PC-3 (cell line): ENCODE measurements around the gene S100A5. TPM values are rescaled to one million over a fixed set of nuclear protein-coding genes. Genes with fewer than 3 reads are reported as not detected.

ENCODE experiments used
- ATAC-seq: fragments of 200-7000 bp; cut with Tn5 transposase; 2 replicates; pipeline ENCODE4 v1.9.1; 2020; ENCODE audit warnings: mild to moderate bottlenecking, moderate library complexity
- BruUV-seq: library from RNA; stranded (reverse); fragments of 400-500 nt; replicated peaks from 2 replicates; lab custom pipeline; 2021; lab: Mats Ljungman, UMichigan
- CTCF ChIA-PET: fragments of 300-600 bp; sonication (Branson Sonifier 250); formaldehyde crosslinking; loops from one replicate; lab custom pipeline; 2022; ENCODE audit warnings: antibody characterized with exemption; lab: Charles Lee
- POLR2A ChIA-PET: fragments of 300-600 bp; sonication (Branson Sonifier 250); formaldehyde crosslinking; loops from one replicate; lab custom pipeline; 2022; ENCODE audit warnings: antibody characterized with exemption; ENCODE audit not compliant: unreplicated experiment; lab: Charles Lee
- DNase-seq: peaks from one replicate; pipeline ENCODE4 v3.0.0-alpha.2; 2015
- H2AFZ ChIP-seq: fragments of 300-600 bp; sonication (generic); 2 replicates; pipeline ENCODE4 v1.6.0; 2016; ENCODE audit warnings: antibody characterized with exemption, low read length
- H3F3A ChIP-seq: fragments of 300-600 bp; sonication (generic); one replicate; pipeline ENCODE4 v1.6.0; 2017; ENCODE audit warnings: antibody characterized with exemption, low read length, control low read depth, mild to moderate bottlenecking; ENCODE audit not compliant: unreplicated experiment
- H3K27ac ChIP-seq: fragments of 300-600 bp; sonication (generic); 2 replicates; pipeline ENCODE4 v1.5.1; 2016; ENCODE audit warnings: mild to moderate bottlenecking, low read length
- H3K27me3 ChIP-seq: fragments of 300-600 bp; sonication (generic); 2 replicates; pipeline ENCODE4 v1.6.1; 2016; ENCODE audit warnings: low read length, mixed read lengths
- H3K36me3 ChIP-seq: fragments of 300-600 bp; sonication (generic); 2 replicates; pipeline ENCODE4 v1.6.1; 2016; ENCODE audit warnings: low read depth, mixed run types, low read length, mixed read lengths
- H3K4me1 ChIP-seq: fragments of 300-600 bp; sonication (generic); 2 replicates; pipeline ENCODE4 v1.5.1; 2016; ENCODE audit warnings: low read length; ENCODE audit not compliant: insufficient read depth
- H3K4me2 ChIP-seq: fragments of 300-600 bp; sonication (generic); 2 replicates; pipeline ENCODE4 v1.6.0; 2016; ENCODE audit warnings: low read length
- H3K4me3 ChIP-seq: fragments of 300-600 bp; sonication (generic); 2 replicates; pipeline ENCODE4 v1.5.1; 2016; ENCODE audit warnings: mild to moderate bottlenecking, low read length, mixed read lengths
- H3K79me2 ChIP-seq: fragments of 300-600 bp; sonication (generic); 2 replicates; pipeline ENCODE4 v1.6.1; 2017; ENCODE audit warnings: low read length, mixed read lengths
- H3K9ac ChIP-seq: fragments of 300-600 bp; sonication (generic); 2 replicates; pipeline ENCODE4 v1.6.0; 2016; ENCODE audit warnings: mild to moderate bottlenecking, low read length
- H3K9me2 ChIP-seq: fragments of 300-600 bp; sonication (generic); replicated peaks from 2 replicates; pipeline ENCODE4 v1.6.1; 2016; ENCODE audit warnings: mixed run types, low read length, mixed read lengths
- H3K9me3 ChIP-seq: fragments of 300-600 bp; sonication (generic); 2 replicates; pipeline ENCODE4 v1.6.1; 2016; ENCODE audit warnings: low read length, mixed read lengths
- H4K20me1 ChIP-seq: fragments of 300-600 bp; sonication (generic); 2 replicates; pipeline ENCODE4 v1.6.1; 2016; ENCODE audit warnings: low read length, mixed read lengths
- EZH2 ChIP-seq: fragments of 300-600 bp; sonication (generic); IDR thresholded peaks from one replicate; pipeline ENCODE4 v1.6.1; 2017; ENCODE audit warnings: antibody characterized with exemption, mild to moderate bottlenecking, low read length; ENCODE audit not compliant: unreplicated experiment
- EZH2phosphoT487 ChIP-seq: fragments of 300-600 bp; sonication (generic); IDR thresholded peaks from 2 replicates; pipeline ENCODE4 v1.6.1; 2018; ENCODE audit warnings: mild to moderate bottlenecking, antibody characterized with exemption, low read length, borderline replicate concordance
- intact Hi-C: fragments of 100-400 bp; cut with micrococcal nuclease; formaldehyde crosslinking; loops from 2 replicates; pipeline ENCODE4 v1.9.0; 2023
- total RNA-seq: library from RNA; depleted of rRNA; stranded (reverse); fragments of >200 nt; gene quantifications from 2 replicates; pipeline ENCODE4 v1.2.3, GENCODE V29; 2014
- TF ChIP-seq, protein P1 (sequence below): fragments of 300-600 bp; sonication (generic); conservative IDR thresholded peaks from 2 replicates; pipeline ENCODE4 v1.5.1; 2017; ENCODE audit warnings: antibody characterized with exemption, low read depth, mild to moderate bottlenecking, low read length

Gene S100A5
- total RNA-seq, 1 experiment from 2014 or later = 6.3 TPM

DNA sequence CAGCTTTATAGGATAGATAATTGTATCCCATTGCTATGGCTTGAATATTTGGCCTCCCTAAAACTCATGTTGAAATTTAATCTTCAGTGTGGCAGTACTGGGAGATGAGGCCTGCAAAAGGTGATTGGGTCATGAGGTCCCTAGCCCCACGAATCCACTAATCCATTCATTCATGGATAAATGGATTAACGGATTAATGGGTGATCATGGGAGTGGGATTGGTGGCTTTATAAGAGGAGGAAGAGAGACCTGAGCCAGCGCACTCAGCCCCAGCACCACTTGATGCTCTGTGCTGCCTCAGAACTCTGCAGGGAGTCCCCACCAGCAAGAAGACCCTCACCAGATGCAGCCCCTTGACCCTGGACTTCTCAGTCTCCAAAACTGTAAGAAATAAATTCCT is 37.0 kb downstream of the S100A5 start:
- Histone ChIP-seq H3K4me3 (no peak overlapping the region), H3K27me3 (no peaks in the 10 kb centered on the region), H3K27ac (no peak overlapping the region), H3K4me1 (peaks cover 28% of the 10 kb centered on the region), H3K4me2 (no peak overlapping the region), H3K36me3 (no peaks in the 10 kb centered on the region), H3K79me2 (no peaks in the 10 kb centered on the region), H4K20me1 (no peaks in the 10 kb centered on the region), H3K9ac (no peak overlapping the region), H3K9me2 (no peaks in the 10 kb centered on the region), H3F3A (no peaks in the 10 kb centered on the region), H3K9me3 (no peaks in the 10 kb centered on the region), H2AFZ (no peak overlapping the region)
- TF ChIP-seq EZH2 (no peak), EZH2phosphoT487 (no peak)
- TF ChIP-seq, protein P1, sequence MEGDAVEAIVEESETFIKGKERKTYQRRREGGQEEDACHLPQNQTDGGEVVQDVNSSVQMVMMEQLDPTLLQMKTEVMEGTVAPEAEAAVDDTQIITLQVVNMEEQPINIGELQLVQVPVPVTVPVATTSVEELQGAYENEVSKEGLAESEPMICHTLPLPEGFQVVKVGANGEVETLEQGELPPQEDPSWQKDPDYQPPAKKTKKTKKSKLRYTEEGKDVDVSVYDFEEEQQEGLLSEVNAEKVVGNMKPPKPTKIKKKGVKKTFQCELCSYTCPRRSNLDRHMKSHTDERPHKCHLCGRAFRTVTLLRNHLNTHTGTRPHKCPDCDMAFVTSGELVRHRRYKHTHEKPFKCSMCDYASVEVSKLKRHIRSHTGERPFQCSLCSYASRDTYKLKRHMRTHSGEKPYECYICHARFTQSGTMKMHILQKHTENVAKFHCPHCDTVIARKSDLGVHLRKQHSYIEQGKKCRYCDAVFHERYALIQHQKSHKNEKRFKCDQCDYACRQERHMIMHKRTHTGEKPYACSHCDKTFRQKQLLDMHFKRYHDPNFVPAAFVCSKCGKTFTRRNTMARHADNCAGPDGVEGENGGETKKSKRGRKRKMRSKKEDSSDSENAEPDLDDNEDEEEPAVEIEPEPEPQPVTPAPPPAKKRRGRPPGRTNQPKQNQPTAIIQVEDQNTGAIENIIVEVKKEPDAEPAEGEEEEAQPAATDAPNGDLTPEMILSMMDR = no peak
- DNase-seq (no peak), ATAC-seq (no peak)
- no TSS peak for BruUV-seq
- POLR2A ChIA-PET = no interaction called here
- intact Hi-C loops = no loop called here
- CTCF ChIA-PET = no interaction called here

DNA sequence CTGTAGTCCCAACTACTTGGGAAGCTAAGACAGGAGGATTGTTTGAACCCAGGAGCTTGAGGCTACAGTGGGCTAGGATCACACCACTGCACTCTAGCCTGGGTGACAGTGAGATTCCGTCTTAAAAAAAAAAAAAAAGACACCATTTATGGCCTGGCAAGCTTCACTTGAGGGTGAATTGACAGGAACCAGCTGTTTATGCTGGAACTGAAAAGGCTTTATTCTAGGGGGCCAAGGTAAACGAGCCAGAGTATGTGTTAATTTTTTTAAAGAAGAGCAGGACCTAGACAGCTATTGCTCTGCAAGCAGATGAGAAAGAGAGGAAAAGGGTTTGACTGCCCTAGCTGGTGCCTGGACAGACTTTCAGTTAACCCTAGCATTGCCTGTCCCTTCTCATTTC is 42.0 kb downstream of the S100A5 start:
- intact Hi-C loops = no loop called here
- no TSS peak for BruUV-seq

DNA sequence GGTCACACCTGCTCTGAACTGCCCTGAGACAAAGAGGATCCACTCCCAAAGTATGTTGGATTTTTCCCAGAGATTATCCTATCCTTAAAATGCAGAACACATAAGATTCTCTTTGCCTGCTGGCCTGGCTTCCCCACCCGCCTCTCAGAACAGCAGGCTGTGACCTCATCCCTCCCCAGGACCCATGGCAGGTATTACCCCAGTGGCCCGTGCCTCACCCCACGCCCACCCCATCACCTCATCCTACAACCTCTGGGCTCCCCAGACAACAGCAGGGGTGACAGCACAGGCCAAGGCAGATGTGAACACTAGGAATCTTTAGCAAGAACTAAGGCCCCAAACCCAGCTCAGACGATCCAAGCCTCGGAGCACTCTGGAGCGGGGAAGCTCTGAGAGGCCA is 45.2 kb downstream of the S100A5 start:
- Histone ChIP-seq H3K4me1 (peaks cover 14% of the 10 kb centered on the region), H2AFZ (no peak overlapping the region), H3K9ac (no peak overlapping the region), H4K20me1 (no peaks in the 10 kb centered on the region), H3F3A (no peaks in the 10 kb centered on the region), H3K4me2 (no peak overlapping the region), H3K9me2 (no peaks in the 10 kb centered on the region), H3K27me3 (no peaks in the 10 kb centered on the region), H3K9me3 (no peaks in the 10 kb centered on the region), H3K4me3 (no peak overlapping the region), H3K79me2 (no peaks in the 10 kb centered on the region), H3K27ac (no peak overlapping the region), H3K36me3 (no peaks in the 10 kb centered on the region)
- ATAC-seq (no peak), DNase-seq (no peak)
- TF ChIP-seq EZH2phosphoT487 (no peak), EZH2 (no peak)
- TF ChIP-seq, protein P1 = no peak
- ChIA-PET POLR2A (no interaction called here), CTCF (interaction anchor here (0.7 to 2.7 kb wide), 5 partner anchors 11 to 144 kb away, joined by 3 to 13 read pairs (median 5); no protein-coding TSS in a partner anchor)
- intact Hi-C loops = loop anchor here (1.0 kb wide), 2 partner anchors 30 to 143 kb away; no protein-coding TSS in a partner anchor
- no TSS peak for BruUV-seq

More for the DNA sequence above, 42.0 kb downstream of the S100A5 start:
- TF ChIP-seq EZH2phosphoT487 (no peak), EZH2 (no peak)
- TF ChIP-seq, protein P1 = no peak
- no peaks in the 10 kb centered on the region for H3F3A ChIP-seq
- no peaks in the 10 kb centered on the region for H3K4me1 ChIP-seq
- no peaks in the 10 kb centered on the region for H3K27me3 ChIP-seq
- ATAC-seq (no peak), DNase-seq (no peak)
- H3K9me3 ChIP-seq = no peaks in the 10 kb centered on the region
- ChIA-PET CTCF (no interaction called here), POLR2A (interaction anchor here (0.7 kb wide), 1 partner anchor 136 kb away, joined by 3 read pairs; no protein-coding TSS in a partner anchor)
- H4K20me1 ChIP-seq = no peaks in the 10 kb centered on the region
- H3K4me3 ChIP-seq = no peak overlapping the region
- H3K79me2 ChIP-seq = no peaks in the 10 kb centered on the region
- H3K9me2 ChIP-seq = no peaks in the 10 kb centered on the region
- H3K36me3 ChIP-seq = no peaks in the 10 kb centered on the region
- no peak overlapping the region for H3K4me2 ChIP-seq
- no peak overlapping the region for H2AFZ ChIP-seq
- H3K9ac ChIP-seq = no peak overlapping the region
- no peak overlapping the region for H3K27ac ChIP-seq
